Transverse colon (tissue), 4 donors: ENCODE results near the gene SEPTIN3. TPM values are rescaled to one million over a fixed set of nuclear protein-coding genes. Genes with fewer than 3 reads are reported as not detected.
A peak's percentile ranks its signal among the peaks of the same experiment; 100 is the strongest.

Source experiments
- DNase-seq: peaks from one replicate; pipeline ENCODE4 v3.0.0-alpha.2; 2019
- H3K27ac ChIP-seq, 4 donors: fragments of 200-600 bp; sonication (generic); 2 replicates each; pipeline ENCODE4 v1.5.1; 2016 to 2018; ENCODE audit warnings: inconsistent platforms in 4 of 4
- H3K27me3 ChIP-seq: fragments of 200-600 bp; sonication (generic); 2 replicates; pipeline ENCODE4 v1.5.1; 2017; ENCODE audit warnings: inconsistent platforms
- H3K36me3 ChIP-seq, 4 donors: fragments of 200-600 bp; sonication (generic); 2 replicates each; pipeline ENCODE4 v1.5.1; 2017 to 2019; ENCODE audit warnings: inconsistent platforms in 4 of 4
- H3K4me1 ChIP-seq, 4 donors: fragments of 200-600 bp; sonication (generic); 2 replicates each; pipeline ENCODE4 v1.5.1; 2017 to 2020; ENCODE audit warnings: inconsistent platforms in 4 of 4
- H3K4me3 ChIP-seq, 4 donors: fragments of 200-600 bp; sonication (generic); 1 replicate in 1 of 4; 2 replicates in 3 of 4; pipeline versions ENCODE4 v1.5.1 to v1.6.1; 2017 to 2019; ENCODE audit warnings: inconsistent platforms in 4 of 4
- H3K9me3 ChIP-seq, 2 donors: fragments of 200-600 bp; sonication (generic); 2 replicates each; pipeline ENCODE4 v1.5.1; 2017 to 2019; ENCODE audit warnings: inconsistent platforms in 2 of 2
- CTCF ChIP-seq, 5 experiments: fragments of 200-600 bp in 3 of 5; fragments of 450-650 bp in 2 of 5; sonication (generic) in 3 of 5; IDR thresholded peaks; 1 replicate in 2 of 5; 2 replicates in 3 of 5; pipeline ENCODE4 v1.5.1; 2016 to 2017; ENCODE audit warnings: antibody characterized with exemption in 5 of 5, inconsistent platforms in 3 of 5, mild to moderate bottlenecking in 2 of 5, moderate library complexity in 1 of 5
- EP300 ChIP-seq: sonication (generic); formaldehyde crosslinking; IDR thresholded peaks from one replicate; pipeline ENCODE4 v1.6.1; 2017; ENCODE audit warnings: antibody characterized with exemption, low read depth
- POLR2A ChIP-seq: fragments of 450-650 bp; IDR thresholded peaks from one replicate; pipeline ENCODE4 v1.6.1; 2016; ENCODE audit warnings: antibody characterized with exemption, mild to moderate bottlenecking, moderate library complexity
- POLR2AphosphoS5 ChIP-seq, 3 donors: sonication (generic); formaldehyde crosslinking; IDR thresholded peaks; one replicate each; pipeline ENCODE4 v1.6.1; 2016; ENCODE audit warnings: antibody characterized with exemption in 3 of 3
- WGBS, 2 donors: methylation state at CpG; one replicate each; pipeline ENCODE4 v1.1.5; 2018; ENCODE audit warnings: low coverage in 1 of 2; 5-methylcytosine and 5-hydroxymethylcytosine counted together
- in situ Hi-C, 4 donors: fragments of 200-750 bp; cut with MboI; loops; one replicate each; pipeline versions ENCODE4 v1.15.0 to v1.15.1; 2017; ENCODE audit warnings: low sequenced_read_pairs in 3 of 4, low pct_ligation_motif_present in 1 of 4, low pct_unique_long_range_greater_than_20kb in 1 of 4
- intact Hi-C: fragments of 100-400 bp; cut with DNase I; formaldehyde crosslinking; loops from one replicate; pipeline ENCODE4 v1.15.1; 2023; ENCODE audit warnings: low total_unique reads
- total RNA-seq, 4 donors: library from RNA; depleted of rRNA; stranded (reverse); fragments of >200 nt; gene quantifications; one replicate each; pipeline ENCODE4 v1.1.0, GENCODE V29; 2016

SEPTIN3 gene
- total RNA-seq, 4 donors from 2014 or later = 0.48 to 0.68 TPM; not detected in 2

- Histone ChIP-seq H3K4me1 (peaks cover 4 to 11% (median 11%) of the 10 kb centered on the region in 4 donors), H3K36me3 (no peaks in the 10 kb centered on the region), H3K9me3 (no peaks in the 10 kb centered on the region), H3K27ac (no peak overlapping the region), H3K27me3 (peaks cover 67% of the 10 kb centered on the region), H3K4me3 (no peak overlapping the region)
- DNase-seq = no peak
- intact Hi-C loops = no loop called here
- WGBS, 2 donors = 51 to 55% methylated on average over 4 to 12 of the region's 12 CpGs
- in situ Hi-C loops = no loop called here
- TF ChIP-seq POLR2AphosphoS5 (IDR thresholded peaks at IDR 0.05) = no peak
- no peak for TF ChIP-seq POLR2A
- TF ChIP-seq EP300 = no peak
- no peak for TF ChIP-seq CTCF (IDR thresholded peaks at IDR 0.05)
These were observed 6.2 kb downstream of the SEPTIN3 start for GRCh38 chr22:41975299-41976069.

- Histone ChIP-seq H3K9me3 (no peaks in the 10 kb centered on the region), H3K27me3 (peaks cover 66% of the 10 kb centered on the region), H3K4me3 (peak overlapping the region; percentile 28 to 49 (median 36)), H3K27ac (no peak overlapping the region), H3K36me3 (no peaks in the 10 kb centered on the region), H3K4me1 (peaks cover 4 to 11% (median 11%) of the 10 kb centered on the region in 4 donors)
- in situ Hi-C loops = no loop called here
- TF ChIP-seq POLR2A (no peak), POLR2AphosphoS5 (IDR thresholded peaks at IDR 0.05) (no peak), CTCF (IDR thresholded peaks at IDR 0.05) (no peak), EP300 (no peak)
- intact Hi-C loops = no loop called here
- WGBS, 2 donors = 7 to 22% methylated on average over 3 to 24 of the region's 72 CpGs
- peak; percentile 47 for DNase-seq
These were observed 7.0 kb downstream of the SEPTIN3 start for GRCh38 chr22:41976070-41976901.

GRCh38 chr22:41976961-41977566, 7.8 kb downstream of the SEPTIN3 start:
- Histone ChIP-seq H3K36me3 (no peaks in the 10 kb centered on the region), H3K4me3 (peak overlapping the region in 2 of 4 donors; percentile 37 to 49), H3K4me1 (peaks cover 4 to 11% (median 11%) of the 10 kb centered on the region in 4 donors), H3K27ac (no peak overlapping the region), H3K9me3 (no peaks in the 10 kb centered on the region), H3K27me3 (peaks cover 59% of the 10 kb centered on the region)
- in situ Hi-C loops (no loop called here), intact Hi-C loops (no loop called here)
- DNase-seq = no peak
- TF ChIP-seq CTCF (IDR thresholded peaks at IDR 0.05) (no peak), POLR2AphosphoS5 (IDR thresholded peaks at IDR 0.05) (no peak), EP300 (no peak), POLR2A (no peak)
- WGBS, 2 donors = 5% methylated on average over 34 of the region's 46 CpGs; no CpG with 5 or more reads in 1 of the 2 donors

GRCh38 chr22:41978732-41979131, 9.5 kb downstream of the SEPTIN3 start:
- no peak for DNase-seq
- 100% methylated on average over 1 of the region's 1 CpG; no CpG with 5 or more reads in 1 of the 2 donors for WGBS, 2 donors
- Histone ChIP-seq H3K4me1 (peaks cover 4 to 11% (median 11%) of the 10 kb centered on the region in 4 donors), H3K36me3 (no peaks in the 10 kb centered on the region), H3K4me3 (no peak overlapping the region), H3K27ac (no peak overlapping the region), H3K9me3 (no peaks in the 10 kb centered on the region), H3K27me3 (peaks cover 42% of the 10 kb centered on the region)
- in situ Hi-C loops = no loop called here
- no peak for TF ChIP-seq POLR2AphosphoS5 (IDR thresholded peaks at IDR 0.05)
- intact Hi-C loops = no loop called here
